IMR-90 (cell line): ENCODE data around the gene ADAM12. TPM values are rescaled to one million over a fixed set of nuclear protein-coding genes. Genes with fewer than 3 reads are reported as not detected.

ENCODE experiments used
- ATAC-seq: fragments of 200-7000 bp; cut with Tn5 transposase; 2 replicates; pipeline ENCODE4 v1.9.1; 2020; ENCODE audit warnings: low read depth, mild to moderate bottlenecking, moderate library complexity
- BruUV-seq: library from RNA; stranded (reverse); fragments of 400-500 nt; replicated peaks from 2 replicates; lab custom pipeline; 2021; lab: Mats Ljungman, UMichigan
- CTCF ChIA-PET: fragments of 300-600 bp; formaldehyde crosslinking; extraction: SDS; loops from one replicate; lab custom pipeline; 2021; ENCODE audit warnings: antibody characterized with exemption; lab: Yijun Ruan, JAX
- POLR2A ChIA-PET: fragments of 300-600 bp; sonication (Branson Sonifier 250); formaldehyde crosslinking; loops from one replicate; lab custom pipeline; 2022; ENCODE audit warnings: antibody characterized with exemption; ENCODE audit not compliant: unreplicated experiment; lab: Charles Lee
- DNase-seq: peaks from one replicate; pipeline ENCODE4 v3.0.0; 2013
- H2AFZ ChIP-seq: replicated peaks from 2 replicates; pipeline ENCODE3; 2013; ENCODE audit warnings: low read length, mild to moderate bottlenecking; ENCODE audit not compliant: poor library complexity
- H2AK5ac ChIP-seq: 2 replicates; pipeline ENCODE4 v1.6.1; 2013; ENCODE audit warnings: low read depth, low read length, inconsistent platforms
- H2AK9ac ChIP-seq: replicated peaks from 2 replicates; pipeline ENCODE3; 2013; ENCODE audit warnings: mild to moderate bottlenecking, low read depth, low read length, moderate library complexity; ENCODE audit not compliant: poor library complexity
- H2BK120ac ChIP-seq: 2 replicates; pipeline ENCODE4 v1.6.1; 2013; ENCODE audit warnings: low read depth, low read length, inconsistent platforms
- H2BK15ac ChIP-seq: 3 replicates; pipeline ENCODE4 v1.6.1; 2013; ENCODE audit warnings: low read depth, low read length, inconsistent platforms
- H2BK20ac ChIP-seq: 2 replicates; pipeline ENCODE4 v1.6.1; 2013; ENCODE audit warnings: low read depth, mild to moderate bottlenecking, inconsistent platforms, low read length, moderate library complexity
- H2BK5ac ChIP-seq: 2 replicates; pipeline ENCODE4 v1.6.1; 2013; ENCODE audit warnings: mild to moderate bottlenecking, low read depth, low read length, inconsistent platforms; ENCODE audit not compliant: poor library complexity, severe bottlenecking
- H3K14ac ChIP-seq: replicated peaks from 2 replicates; pipeline ENCODE4 v1.6.1; 2013; ENCODE audit warnings: low read depth, low read length, inconsistent platforms
- H3K18ac ChIP-seq: 2 replicates; pipeline ENCODE4 v1.6.1; 2013; ENCODE audit warnings: low read depth, low read length, control low read depth
- H3K23ac ChIP-seq: 2 replicates; pipeline ENCODE4 v1.6.1; 2013; ENCODE audit warnings: low read depth, low read length, inconsistent platforms
- H3K27ac ChIP-seq: 2 replicates; pipeline ENCODE4 v1.5.1; 2013; ENCODE audit warnings: mild to moderate bottlenecking, control low read depth, low read length; ENCODE audit not compliant: insufficient read depth
- H3K27me3 ChIP-seq: 2 replicates; pipeline ENCODE4 v1.6.1; 2013; ENCODE audit warnings: low read length; ENCODE audit not compliant: control insufficient read depth, insufficient read depth
- H3K36me3 ChIP-seq: 2 replicates; pipeline ENCODE4 v1.6.1; 2013; ENCODE audit warnings: low read length, mixed read lengths; ENCODE audit not compliant: control insufficient read depth, insufficient read depth
- H3K4ac ChIP-seq: 2 replicates; pipeline ENCODE4 v1.6.1; 2013; ENCODE audit warnings: low read depth, low read length, inconsistent platforms
- H3K4me1 ChIP-seq: 2 replicates; pipeline ENCODE4 v1.6.1; 2013; ENCODE audit warnings: low read length, mixed read lengths; ENCODE audit not compliant: control insufficient read depth, insufficient read depth
- H3K4me2 ChIP-seq: 2 replicates; pipeline ENCODE4 v1.6.1; 2013; ENCODE audit warnings: low read depth, mild to moderate bottlenecking, control low read depth, low read length, moderate library complexity
- H3K4me3 ChIP-seq: 2 replicates; pipeline ENCODE4 v1.5.1; 2013; ENCODE audit warnings: low read depth, mild to moderate bottlenecking, control low read depth, low read length, moderate library complexity; ENCODE audit not compliant: insufficient read depth
- H3K56ac ChIP-seq: 2 replicates; pipeline ENCODE4 v1.6.1; 2013; ENCODE audit warnings: low read length, inconsistent platforms; ENCODE audit not compliant: insufficient read depth; ENCODE audit errors: extremely low read depth
- H3K79me1 ChIP-seq, 2 experiments: 2 replicates each; pipeline ENCODE4 v1.6.1; 2013; ENCODE audit warnings: low read length in 2 of 2, inconsistent platforms in 1 of 2, low read depth in 1 of 2
- H3K9ac ChIP-seq: 2 replicates; pipeline ENCODE4 v1.6.1; 2013; ENCODE audit warnings: low read depth, low read length, control low read depth
- H3K9me1 ChIP-seq: 2 replicates; pipeline ENCODE4 v1.6.1; 2013; ENCODE audit warnings: low read length, inconsistent platforms; ENCODE audit not compliant: insufficient read depth
- H3K9me3 ChIP-seq: 2 replicates; pipeline ENCODE4 v1.6.1; 2013; ENCODE audit warnings: low read length; ENCODE audit not compliant: control insufficient read depth, insufficient read depth
- H4K20me1 ChIP-seq: 2 replicates; pipeline ENCODE4 v1.6.1; 2013; ENCODE audit warnings: low read length, inconsistent platforms; ENCODE audit not compliant: insufficient read depth
- H4K5ac ChIP-seq: 2 replicates; pipeline ENCODE4 v1.6.1; 2013; ENCODE audit warnings: mild to moderate bottlenecking, low read depth, low read length, control low read depth
- H4K8ac ChIP-seq, 2 experiments: 2 replicates each; pipeline ENCODE4 v1.6.1; 2013; ENCODE audit warnings: low read depth in 2 of 2, low read length in 2 of 2, control low read depth in 1 of 2, inconsistent platforms in 1 of 2
- H4K91ac ChIP-seq: 2 replicates; pipeline ENCODE4 v1.6.1; 2013; ENCODE audit warnings: low read depth, low read length, inconsistent platforms; ENCODE audit not compliant: insufficient read depth
- CEBPB ChIP-seq: IDR thresholded peaks from 2 replicates; pipeline ENCODE4 v1.6.1; 2012; ENCODE audit warnings: low read depth, low read length, improper control_type of control experiment
- CHD1 ChIP-seq: IDR thresholded peaks from 2 replicates; pipeline ENCODE4 v1.6.1; 2012; ENCODE audit warnings: low read depth, low read length, improper control_type of control experiment
- ELK1 ChIP-seq: fragments of 150-350 bp; IDR thresholded peaks from 2 replicates; pipeline ENCODE4 v1.6.1; 2016; ENCODE audit warnings: low read depth, mild to moderate bottlenecking, low read length, moderate library complexity, borderline replicate concordance
- MAFK ChIP-seq: IDR thresholded peaks from 2 replicates; pipeline ENCODE4 v1.6.1; 2012; ENCODE audit warnings: low read depth, low read length, improper control_type of control experiment
- MXI1 ChIP-seq: IDR thresholded peaks from 2 replicates; pipeline ENCODE4 v1.6.1; 2012; ENCODE audit warnings: low read depth, mild to moderate bottlenecking, low read length, moderate library complexity, borderline replicate concordance
- NFE2L2 ChIP-seq: fragments of 150-350 bp; IDR thresholded peaks from 2 replicates; pipeline ENCODE4 v1.6.1; 2016; ENCODE audit warnings: low read depth, mild to moderate bottlenecking, low read length
- POLR2A ChIP-seq: IDR thresholded peaks from 2 replicates; pipeline ENCODE4 v1.6.1; 2012; ENCODE audit warnings: mild to moderate bottlenecking, low read depth, low read length
- RCOR1 ChIP-seq: IDR thresholded peaks from 2 replicates; pipeline ENCODE4 v1.6.1; 2012; ENCODE audit warnings: mild to moderate bottlenecking, low read length, improper control_type of control experiment; ENCODE audit not compliant: insufficient replicate concordance
- RFX5 ChIP-seq: IDR thresholded peaks from 2 replicates; pipeline ENCODE4 v1.8.0; 2012; ENCODE audit warnings: low read depth, mild to moderate bottlenecking, low read length, moderate library complexity
- SMC3 ChIP-seq: fragments of 150-350 bp; IDR thresholded peaks from 2 replicates; pipeline ENCODE4 v1.6.1; 2016; ENCODE audit warnings: low read depth, mild to moderate bottlenecking, antibody characterized with exemption, low read length, moderate library complexity
- USF2 ChIP-seq: fragments of 150-350 bp; IDR thresholded peaks from 2 replicates; pipeline ENCODE4 v1.6.1; 2017; ENCODE audit warnings: mild to moderate bottlenecking, antibody characterized with exemption, low read length, low read depth
- WGBS, 2 experiments: methylation state at CpG; one replicate each; pipeline versions ENCODE4 v1.1.5 to v1.1.7; 2013; ENCODE audit warnings: missing lambda C conversion rate in 2 of 2; ENCODE audit not compliant: insufficient read length in 1 of 2; ENCODE audit errors: extremely low coverage in 2 of 2; 5-methylcytosine and 5-hydroxymethylcytosine counted together
- dilution Hi-C: fragments of 300-500 bp; cut with HindIII; formaldehyde crosslinking; loops from one replicate; pipeline ENCODE4 v1.14.3; 2018; ENCODE audit warnings: low sequenced_read_pairs; ENCODE audit not compliant: unreplicated experiment
- in situ Hi-C: fragments of 300-500 bp; cut with MboI; formaldehyde crosslinking; loops from 3 replicates; pipeline ENCODE4 v1.14.3; 2019; ENCODE audit warnings: low sequenced_read_pairs, inconsistent platforms, mixed read lengths
- intact Hi-C: fragments of 100-400 bp; cut with micrococcal nuclease; formaldehyde crosslinking; loops from 2 replicates; pipeline ENCODE4 v1.10.0; 2022
- polyA plus RNA-seq, 3 experiments: library from polyadenylated mRNA; depleted of rRNA; stranded (reverse); fragments of >200 nt; gene quantifications; 2 replicates each; pipeline ENCODE4 v1.2.3, GENCODE V29; 2012; ENCODE audit warnings: low replicate concordance in 1 of 3
- total RNA-seq: library from RNA; depleted of rRNA; stranded (reverse); fragments of >200 nt; gene quantifications from 2 replicates; pipeline ENCODE4 v1.2.3, GENCODE V29; 2012

The ADAM12 gene
- total and polyA plus RNA-seq, 2 of the 4 experiments (the other 2 are of a cell fraction), result 9.6 to 10.2 TPM

GRCh38 chr10:126205486-126206205 is 182.6 kb downstream of the ADAM12 start:
- Histone ChIP-seq H3K18ac (no peak overlapping the region), H2BK120ac (no peak overlapping the region), H2BK20ac (no peak overlapping the region), H3K27me3 (no peaks in the 10 kb centered on the region), H4K20me1 (no peaks in the 10 kb centered on the region), H2AK5ac (no peak overlapping the region), H2AK9ac (no peak overlapping the region), H3K9ac (no peak overlapping the region), H4K5ac (no peak overlapping the region), H2BK5ac (no peak overlapping the region), H3K4ac (no peak overlapping the region), H2BK15ac (no peak overlapping the region), H2AFZ (no peak overlapping the region), H3K14ac (no peak overlapping the region), H3K4me2 (no peak overlapping the region), H4K91ac (no peak overlapping the region), H3K9me3 (no peaks in the 10 kb centered on the region), H3K23ac (no peak overlapping the region), H3K56ac (no peak overlapping the region), H3K4me3 (no peak overlapping the region), H3K36me3 (no peaks in the 10 kb centered on the region), H3K9me1 (no peaks in the 10 kb centered on the region), H3K79me1 (no peaks in the 10 kb centered on the region), H3K27ac (no peak overlapping the region), H4K8ac (no peak overlapping the region), H3K4me1 (no peaks in the 10 kb centered on the region; the same call in 1 of the 2 replicates)
- dilution Hi-C loops, result no loop called here
- no CpG with 5 or more reads among the region's 1 CpG for WGBS, 2 experiments
- BruUV-seq, result no TSS peak
- in situ Hi-C loops, result no loop called here
- DNase-seq (no peak), ATAC-seq (no peak)
- CTCF ChIA-PET, result interaction anchor here (0.6 kb wide), 1 partner anchor 140 kb away, joined by 3 read pairs; no protein-coding TSS in a partner anchor
- intact Hi-C loops, result no loop called here
- TF ChIP-seq USF2 (no peak), RFX5 (no peak), SMC3 (no peak), RCOR1 (no peak), CHD1 (no peak), MXI1 (no peak), ELK1 (no peak), CEBPB (no peak), MAFK (no peak), NFE2L2 (no peak), POLR2A (no peak)
- POLR2A ChIA-PET, result no interaction called here
